ENCODE data around the gene PAH. TPM values are rescaled to one million over a fixed set of nuclear protein-coding genes. Genes with fewer than 3 reads are reported as not detected.

Gene PAH
- total RNA-seq, 2 experiments from 2014 or later: not detected

GRCh38 chr12:102814691-102815367, 102.2 kb downstream of the PAH start:
- POLR2A ChIA-PET: no interaction called here
- Mint-ChIP-seq H3K36me3 (ENCODE audit: low read depth) (no peaks in the 10 kb centered on the region), H3K27me3 (peaks cover 6% of the 10 kb centered on the region), H3K9me3 (no peaks in the 10 kb centered on the region), H3K4me1 (no peaks in the 10 kb centered on the region), H3K4me3 (no peak overlapping the region), H3K27ac (no peak overlapping the region)
- CTCF ChIA-PET: no interaction called here
- DNase-seq: no peak

DNA sequence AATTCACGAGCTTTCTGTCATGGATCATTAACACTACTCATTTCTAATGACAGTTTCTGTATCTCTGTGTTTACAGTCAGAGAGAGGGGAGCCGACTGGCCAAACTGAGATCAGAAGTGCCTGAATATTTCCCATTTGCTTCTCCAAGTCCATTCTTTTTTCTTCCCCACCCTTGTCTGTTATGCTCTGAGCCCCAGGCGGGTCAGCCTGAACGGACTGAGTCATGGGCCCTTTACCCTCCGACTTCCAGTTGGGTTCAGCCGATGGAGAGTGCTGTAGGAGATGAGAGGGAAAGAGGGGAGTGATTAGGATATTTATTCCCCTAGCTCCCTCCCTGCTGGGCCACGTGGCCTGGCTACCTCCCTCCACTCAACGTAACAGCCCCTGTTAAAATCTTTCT, 104.7 kb downstream of the PAH start:
- CTCF ChIA-PET: no interaction called here
- Mint-ChIP-seq H3K27me3 (peaks cover 6% of the 10 kb centered on the region), H3K9me3 (no peaks in the 10 kb centered on the region)

GRCh38 chr12:102811110-102811737, 105.8 kb downstream of the PAH start:
- Mint-ChIP-seq H3K27me3 (peaks cover 6% of the 10 kb centered on the region), H3K36me3 (ENCODE audit: low read depth) (no peaks in the 10 kb centered on the region), H3K4me1 (no peaks in the 10 kb centered on the region), H3K9me3 (no peaks in the 10 kb centered on the region), H3K4me3 (no peak overlapping the region), H3K27ac (no peak overlapping the region)
- ChIA-PET POLR2A (no interaction called here), CTCF (interaction anchor here (0.6 to 0.9 kb wide), 2 partner anchors 8 to 975 kb away, joined by 3 to 4 read pairs; no protein-coding TSS in a partner anchor)
- DNase-seq: no peak

More for the DNA sequence above, 104.7 kb downstream of the PAH start:
- DNase-seq: no peak
- no peak overlapping the region for H3K4me3 Mint-ChIP-seq
- POLR2A ChIA-PET: no interaction called here
- no peaks in the 10 kb centered on the region for H3K36me3 Mint-ChIP-seq (ENCODE audit: low read depth)
- H3K4me1 Mint-ChIP-seq: no peaks in the 10 kb centered on the region
- no peak overlapping the region for H3K27ac Mint-ChIP-seq

- H3K27me3 Mint-ChIP-seq: peaks cover 6% of the 10 kb centered on the region
- H3K36me3 Mint-ChIP-seq (ENCODE audit: low read depth): no peaks in the 10 kb centered on the region
- ChIA-PET CTCF (no interaction called here), POLR2A (no interaction called here)
- H3K4me1 Mint-ChIP-seq: no peaks in the 10 kb centered on the region
- no peak overlapping the region for H3K27ac Mint-ChIP-seq
- H3K4me3 Mint-ChIP-seq: no peak overlapping the region
- no peaks in the 10 kb centered on the region for H3K9me3 Mint-ChIP-seq
- no peak for DNase-seq
Measured at GRCh38 chr12:102808412-102808811, 108.6 kb downstream of the PAH start.

- no peak overlapping the region for H3K27ac Mint-ChIP-seq
- no peaks in the 10 kb centered on the region for H3K9me3 Mint-ChIP-seq
- POLR2A ChIA-PET: no interaction called here
- no peak for DNase-seq
- no peak overlapping the region for H3K4me3 Mint-ChIP-seq
- no peaks in the 10 kb centered on the region for H3K4me1 Mint-ChIP-seq
- no peaks in the 10 kb centered on the region for H3K27me3 Mint-ChIP-seq
- no peaks in the 10 kb centered on the region for H3K36me3 Mint-ChIP-seq (ENCODE audit: low read depth)
- CTCF ChIA-PET: no interaction called here
Measured at GRCh38 chr12:102806592-102806991, 110.5 kb downstream of the PAH start.

- Mint-ChIP-seq H3K27me3 (no peaks in the 10 kb centered on the region), H3K36me3 (ENCODE audit: low read depth) (no peaks in the 10 kb centered on the region), H3K27ac (no peak overlapping the region), H3K4me3 (no peak overlapping the region), H3K4me1 (no peaks in the 10 kb centered on the region), H3K9me3 (no peaks in the 10 kb centered on the region)
- CTCF ChIA-PET: no interaction called here
- POLR2A ChIA-PET: no interaction called here
- DNase-seq: no peak
Measured at GRCh38 chr12:102806110-102806509, 110.9 kb downstream of the PAH start.

GRCh38 chr12:102800565-102800964, 116.5 kb downstream of the PAH start:
- no peak for DNase-seq
- H3K27me3 Mint-ChIP-seq: no peaks in the 10 kb centered on the region
- H3K4me3 Mint-ChIP-seq: no peak overlapping the region
- CTCF ChIA-PET: no interaction called here
- POLR2A ChIA-PET: no interaction called here
- no peaks in the 10 kb centered on the region for H3K4me1 Mint-ChIP-seq
- no peaks in the 10 kb centered on the region for H3K9me3 Mint-ChIP-seq
- H3K36me3 Mint-ChIP-seq (ENCODE audit: low read depth): no peaks in the 10 kb centered on the region
- no peak overlapping the region for H3K27ac Mint-ChIP-seq

GRCh38 chr12:102799229-102799628, 117.8 kb downstream of the PAH start:
- ChIA-PET POLR2A (no interaction called here), CTCF (no interaction called here)
- H3K27ac Mint-ChIP-seq: no peak overlapping the region
- no peak overlapping the region for H3K4me3 Mint-ChIP-seq
- H3K27me3 Mint-ChIP-seq: no peaks in the 10 kb centered on the region
- H3K36me3 Mint-ChIP-seq (ENCODE audit: low read depth): no peaks in the 10 kb centered on the region
- no peaks in the 10 kb centered on the region for H3K4me1 Mint-ChIP-seq
- no peaks in the 10 kb centered on the region for H3K9me3 Mint-ChIP-seq
- DNase-seq: no peak

- Mint-ChIP-seq H3K4me3 (no peak overlapping the region), H3K4me1 (no peaks in the 10 kb centered on the region), H3K9me3 (no peaks in the 10 kb centered on the region), H3K27ac (no peak overlapping the region), H3K27me3 (no peaks in the 10 kb centered on the region), H3K36me3 (ENCODE audit: low read depth) (no peaks in the 10 kb centered on the region)
- ChIA-PET POLR2A (no interaction called here), CTCF (no interaction called here)
- DNase-seq: no peak
Measured at GRCh38 chr12:102797528-102797927, 119.5 kb downstream of the PAH start.

DNA sequence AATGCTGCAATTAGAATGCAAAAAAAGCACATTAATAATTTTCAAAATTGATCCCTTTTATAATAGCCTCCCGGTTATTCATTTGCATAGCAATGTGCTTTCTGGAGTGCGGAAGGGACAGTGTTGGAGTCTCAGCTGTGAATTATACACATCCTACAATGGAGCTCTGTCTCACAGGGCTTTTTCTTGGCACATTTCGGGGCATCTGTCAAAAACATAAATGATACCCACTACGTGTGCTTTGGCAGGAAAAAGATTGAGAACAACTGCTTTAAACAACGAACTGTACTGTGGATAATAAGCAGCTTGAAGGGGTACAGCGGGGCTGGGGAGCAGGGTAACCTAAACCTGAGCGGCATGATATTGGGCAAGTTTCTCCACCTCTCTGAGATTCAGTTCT, 123.1 kb downstream of the PAH start:
- H3K36me3 Mint-ChIP-seq (ENCODE audit: low read depth): no peaks in the 10 kb centered on the region
- no peak overlapping the region for H3K27ac Mint-ChIP-seq
- ChIA-PET POLR2A (no interaction called here), CTCF (no interaction called here)
- DNase-seq: no peak
- no peak overlapping the region for H3K4me3 Mint-ChIP-seq
- no peaks in the 10 kb centered on the region for H3K9me3 Mint-ChIP-seq
- H3K27me3 Mint-ChIP-seq: no peaks in the 10 kb centered on the region
- no peaks in the 10 kb centered on the region for H3K4me1 Mint-ChIP-seq

Other genes with a start within 250 kb of the PAH start
- not detected for gene ASCL1, start 40.4 kb upstream of the PAH start, total RNA-seq

Measured in activated CD4-positive, alpha-beta T cell treated with anti-CD3 and anti-CD28 coated beads, Interleukin-2, amount 10 ng/mL, durations not matched to agents 7 days and 5 days (primary cell).